HG02588 (cell line): ENCODE measurements around the gene ADAMTS12.

Experiments
- ATAC-seq: cut with Tn5 transposase; IDR thresholded peaks from one replicate; pipeline ENCODE4 v1.9.1; 2021; ENCODE audit warnings: mild to moderate bottlenecking, moderate library complexity; ENCODE audit not compliant: unreplicated experiment

ADAMTS12 gene

DNA sequence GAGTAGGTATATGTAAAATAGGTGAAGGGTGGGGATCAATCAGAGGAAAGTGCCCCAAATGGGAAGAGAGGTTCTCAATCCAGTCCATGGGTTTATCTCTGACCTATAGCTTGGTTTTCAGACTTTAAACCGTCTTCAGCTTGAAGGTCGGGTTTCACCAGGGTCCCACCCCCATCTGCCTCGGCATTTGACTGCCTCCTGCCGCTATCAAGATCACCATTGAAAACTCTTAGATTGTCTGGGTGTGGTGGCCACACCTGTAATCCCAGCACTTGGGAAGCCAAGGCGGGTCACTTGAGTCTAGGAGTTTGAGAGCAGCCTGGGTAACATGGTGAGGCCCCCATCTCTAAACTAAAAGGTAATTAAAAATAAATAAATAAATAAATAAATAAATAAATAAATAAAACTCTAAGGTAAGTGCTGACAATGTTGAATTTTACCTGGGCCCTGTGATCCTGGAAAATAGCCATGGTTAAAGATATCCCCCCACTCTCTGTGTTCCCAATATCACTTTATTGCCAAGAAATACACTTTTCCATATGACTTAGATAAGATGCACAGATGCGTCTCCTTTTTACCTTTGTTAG is 402.2 kb downstream of the ADAMTS12 start:
- ATAC-seq: no peak

DNA sequence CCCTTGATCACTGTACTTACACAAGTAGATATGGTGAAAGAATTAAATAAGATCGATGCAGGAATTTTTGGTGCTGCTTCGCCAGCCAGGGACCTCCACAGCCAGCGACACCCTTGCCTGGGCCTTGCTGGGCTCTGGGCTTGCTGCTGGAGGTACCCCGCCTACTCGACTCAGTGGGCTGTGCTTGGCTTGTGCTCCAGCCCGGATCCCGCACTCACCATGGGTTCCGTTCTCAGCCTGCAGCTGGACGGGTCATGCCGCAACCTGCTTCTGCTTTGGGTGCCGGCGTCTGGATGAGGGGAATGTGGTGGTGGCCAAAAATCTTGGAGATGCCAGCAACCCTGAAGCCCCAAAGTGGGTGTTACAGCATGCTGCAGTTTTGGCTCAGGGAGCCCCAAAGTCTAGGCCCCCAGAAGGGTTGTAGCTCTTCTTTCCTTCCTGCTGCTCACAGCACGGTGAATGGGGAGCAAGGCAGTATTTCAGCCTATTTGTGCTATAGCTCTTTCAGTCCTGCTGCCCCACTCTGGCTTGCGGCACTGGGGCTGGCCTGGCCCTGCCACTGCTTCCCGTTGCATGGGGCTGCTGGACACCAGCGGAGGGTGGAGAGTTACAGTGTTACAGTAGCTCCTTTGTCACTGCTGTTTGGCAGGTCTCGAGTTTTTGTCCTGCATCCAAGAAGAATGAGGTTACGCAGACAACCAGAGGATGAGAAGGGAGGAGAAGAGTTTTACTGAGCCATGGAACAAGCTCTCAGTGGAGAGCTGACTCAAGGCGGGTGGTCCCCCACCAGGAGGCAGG is 403.0 kb downstream of the ADAMTS12 start:
- no peak for ATAC-seq

DNA sequence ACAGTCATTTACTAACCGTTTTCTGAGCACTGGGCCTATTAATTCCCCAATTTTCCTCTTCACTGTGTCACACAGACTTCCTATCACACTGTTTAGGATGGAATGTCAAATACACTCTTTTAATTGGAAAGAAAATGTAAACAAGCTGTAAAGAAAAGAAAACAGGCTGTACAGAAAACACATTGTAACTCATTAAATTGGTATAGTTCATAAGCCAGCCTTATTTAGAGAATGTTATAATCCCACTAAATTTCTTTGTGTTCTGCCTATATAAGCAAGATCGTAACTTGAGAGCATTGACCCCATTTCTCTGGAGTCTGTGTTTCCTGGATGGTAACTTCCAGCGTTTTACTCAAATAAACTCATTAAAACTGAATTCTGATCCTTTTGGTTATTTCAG is 404.6 kb downstream of the ADAMTS12 start:
- no peak for ATAC-seq

DNA sequence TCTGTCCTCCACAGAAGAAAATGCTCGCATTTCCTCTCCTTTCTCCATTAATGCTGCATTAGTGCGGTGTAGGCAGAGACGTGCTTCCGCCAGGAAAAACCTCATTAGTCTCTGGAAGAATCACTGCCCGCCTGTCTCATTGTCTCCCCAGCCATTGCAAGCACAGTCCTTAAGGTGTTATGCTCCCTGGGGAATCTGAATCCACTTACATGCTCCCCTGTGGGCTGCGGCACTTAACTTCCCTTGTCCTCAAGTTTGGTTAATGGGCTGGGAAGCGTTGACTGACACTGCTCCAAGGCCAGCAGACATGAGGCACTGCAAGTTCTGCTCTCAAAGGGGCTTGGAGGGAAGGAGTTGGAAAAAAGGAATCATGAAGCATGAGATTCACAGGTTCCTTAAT is 409.5 kb downstream of the ADAMTS12 start:
- ATAC-seq: no peak

DNA sequence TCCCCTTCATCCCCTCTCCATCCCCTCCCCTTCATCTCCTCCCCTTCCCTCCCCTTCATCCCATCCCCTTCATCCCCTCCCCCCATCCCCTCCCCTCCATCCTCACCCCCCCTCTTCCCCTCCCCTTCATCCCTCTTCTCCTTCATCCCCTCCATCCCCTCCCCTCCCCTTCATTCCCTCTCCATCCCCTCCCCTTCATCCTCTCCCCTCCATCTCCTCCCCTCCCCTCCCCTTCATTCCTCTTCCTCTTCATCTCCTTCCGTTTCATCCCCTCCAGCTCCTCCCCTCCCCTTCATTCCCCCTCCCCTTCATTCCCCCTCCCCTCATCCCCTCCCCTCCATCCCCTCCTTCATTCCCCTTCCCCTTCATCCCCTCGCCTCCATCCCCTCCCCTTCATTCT is 410.9 kb downstream of the ADAMTS12 start:
- no peak for ATAC-seq

DNA sequence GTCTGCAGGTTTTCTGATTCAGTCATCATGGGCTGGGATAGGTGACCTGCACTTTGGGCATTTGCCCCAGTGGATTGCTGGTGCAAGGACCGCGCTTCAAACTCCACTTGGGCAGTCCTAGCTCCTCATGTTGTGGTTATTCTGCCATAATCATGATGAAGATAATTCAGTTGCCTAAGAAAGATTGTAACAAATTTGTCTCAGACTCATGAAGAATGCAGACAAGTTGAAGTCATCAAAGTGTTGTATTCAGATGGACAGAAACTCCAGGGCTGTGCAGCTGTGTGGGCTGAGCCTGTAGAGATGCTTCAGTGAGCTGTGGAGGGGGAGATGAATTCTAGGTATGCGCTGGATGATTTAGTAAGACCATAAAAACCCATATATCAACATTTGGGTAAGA is 412.5 kb downstream of the ADAMTS12 start:
- ATAC-seq: no peak

DNA sequence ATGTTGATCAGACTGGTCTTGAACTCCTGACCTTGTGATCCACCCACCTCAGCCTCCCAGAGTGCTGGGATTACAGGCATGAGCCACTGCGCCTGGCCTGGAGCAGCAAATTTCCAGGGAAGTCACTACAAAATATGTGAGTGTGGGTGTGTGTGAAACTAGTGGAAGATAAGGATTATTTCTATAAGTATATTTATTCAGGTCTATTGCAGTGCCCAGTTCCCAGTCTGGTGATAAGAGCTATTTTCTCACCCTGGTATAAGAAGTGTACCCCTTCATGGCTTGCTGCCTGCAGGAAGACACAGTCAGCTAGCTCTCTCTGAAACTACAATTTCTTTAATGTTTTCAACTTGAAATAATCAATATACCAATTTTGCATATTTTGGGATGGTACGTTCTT is 414.0 kb downstream of the ADAMTS12 start:
- ATAC-seq: no peak

DNA sequence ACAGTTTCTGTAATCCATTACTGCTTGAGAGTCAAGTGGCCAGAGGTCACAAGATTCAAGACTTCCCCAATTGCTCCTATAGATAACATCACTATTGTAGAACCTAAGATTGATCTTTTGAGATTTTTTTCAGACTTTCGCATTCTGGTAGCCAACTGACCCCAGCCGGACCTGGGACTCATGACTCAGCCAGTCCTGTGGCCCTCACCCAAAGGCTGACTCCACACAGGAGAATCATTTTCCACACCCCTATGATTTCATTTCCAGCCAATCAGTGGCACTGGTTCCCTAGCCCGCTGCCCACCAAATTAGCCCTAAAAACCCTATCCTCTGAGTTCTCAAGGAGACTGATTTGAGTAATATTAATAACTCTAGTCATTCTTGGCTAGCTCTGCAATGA is 414.8 kb downstream of the ADAMTS12 start:
- ATAC-seq: no peak

DNA sequence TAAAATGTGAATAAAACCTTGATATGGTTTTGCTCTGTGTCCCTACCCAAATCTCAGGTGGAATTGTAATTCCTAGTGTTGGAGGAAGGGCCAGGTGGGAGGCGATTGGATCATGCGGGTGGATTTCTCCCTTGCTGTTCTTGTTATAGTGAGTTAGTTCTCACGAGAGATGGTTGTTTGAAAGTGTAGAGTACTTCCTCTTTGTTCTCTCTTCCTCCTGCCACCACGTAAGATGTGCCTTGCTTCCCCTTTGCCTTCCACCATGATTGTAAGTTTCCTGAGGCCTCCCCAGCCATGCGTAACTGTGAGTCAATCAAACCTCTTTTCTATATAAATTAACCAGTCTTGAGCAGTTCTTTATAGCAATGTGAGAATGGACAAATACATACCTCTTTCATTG is 416.1 kb downstream of the ADAMTS12 start:
- ATAC-seq: no peak

DNA sequence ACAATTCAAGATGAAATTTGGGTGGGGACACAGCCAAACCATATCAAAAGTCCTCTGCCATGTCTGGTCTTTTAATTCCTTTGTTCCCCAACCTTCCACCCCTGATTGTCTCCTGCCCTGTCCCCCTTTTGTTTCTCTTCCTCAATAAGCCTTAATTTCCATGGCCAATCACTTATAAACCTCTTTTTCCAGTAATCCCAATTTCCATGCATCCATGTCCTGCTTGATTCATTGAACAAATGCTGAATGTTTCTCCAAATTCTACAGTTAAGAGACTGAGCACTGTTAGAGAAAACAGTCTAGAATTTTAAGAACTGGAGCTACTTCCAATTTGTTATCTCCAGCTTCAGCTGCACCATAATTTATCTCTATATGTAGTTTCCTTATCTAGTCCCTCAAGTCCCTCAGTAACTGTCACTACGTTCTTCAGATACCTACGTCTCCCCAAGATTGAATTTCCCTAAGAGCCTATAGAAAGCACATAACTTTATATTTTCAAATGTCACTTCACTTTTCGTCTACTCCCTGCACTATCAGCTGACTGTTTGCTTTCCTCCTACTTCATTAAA is 416.8 kb downstream of the ADAMTS12 start:
- ATAC-seq: no peak

DNA sequence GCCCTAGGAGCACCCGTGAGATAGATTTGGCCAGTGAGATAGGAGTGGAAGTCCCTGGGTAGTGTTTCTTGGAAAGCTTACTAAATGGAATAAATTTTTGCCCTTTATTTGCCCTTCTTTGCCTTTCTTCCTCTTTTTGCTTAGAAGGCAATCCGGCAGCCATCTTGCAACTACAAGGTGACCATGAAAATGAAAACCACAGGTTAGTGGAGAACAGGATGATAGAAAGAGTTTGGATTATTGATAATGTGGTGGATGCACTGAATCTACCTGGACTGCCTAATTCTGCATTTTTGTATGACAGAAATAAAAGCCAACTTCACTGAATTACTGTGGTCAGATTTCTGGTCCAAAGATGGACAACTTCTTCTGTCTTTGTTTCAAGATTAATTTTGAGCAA is 417.8 kb downstream of the ADAMTS12 start:
- no peak for ATAC-seq
